Measurements from ENCODE around the gene NOTCH2.

Gene NOTCH2

GRCh38 chr1:119873135-119874015, 196.1 kb downstream of the NOTCH2 start:
- DNase-seq (ENCODE audit: low read depth) = peak; percentile 90
- H3K4me3 ChIP-seq (replicated peaks; ENCODE audit: low read depth, low read length) = no peak overlapping the region
- TF ChIP-seq CTCF (IDR thresholded peaks at IDR 0.05; ENCODE audit: low read length, missing control alignments) = no peak

- H3K4me3 ChIP-seq (replicated peaks; ENCODE audit: low read depth, low read length) = no peak overlapping the region
- no peak for DNase-seq (ENCODE audit: low read depth)
- no peak for TF ChIP-seq CTCF (IDR thresholded peaks at IDR 0.05; ENCODE audit: low read length, missing control alignments)
Measured at GRCh38 chr1:119871881-119872280, 197.6 kb downstream of the NOTCH2 start.

GRCh38 chr1:119870917-119871596, 198.4 kb downstream of the NOTCH2 start:
- peak; percentile 85 for DNase-seq (ENCODE audit: low read depth)
- peak; percentile 99 for TF ChIP-seq CTCF (IDR thresholded peaks at IDR 0.05; ENCODE audit: low read length, missing control alignments)
- H3K4me3 ChIP-seq (replicated peaks; ENCODE audit: low read depth, low read length) = no peak overlapping the region

- TF ChIP-seq CTCF (IDR thresholded peaks at IDR 0.05; ENCODE audit: low read length, missing control alignments) = no peak
- no peak for DNase-seq (ENCODE audit: low read depth)
Measured at GRCh38 chr1:119869995-119870394, 199.5 kb downstream of the NOTCH2 start.

GRCh38 chr1:119868176-119868575, 201.3 kb downstream of the NOTCH2 start:
- DNase-seq (ENCODE audit: low read depth) = no peak

More at GRCh38 chr1:119869995-119870394, 199.5 kb downstream of the NOTCH2 start:
- no peak overlapping the region for H3K4me3 ChIP-seq (replicated peaks; ENCODE audit: low read depth, low read length)

GRCh38 chr1:119866451-119866850, 203.0 kb downstream of the NOTCH2 start:
- no peak for DNase-seq (ENCODE audit: low read depth)
- no peak overlapping the region for H3K4me3 ChIP-seq (replicated peaks; ENCODE audit: low read depth, low read length)
- no peak for TF ChIP-seq CTCF (IDR thresholded peaks at IDR 0.05; ENCODE audit: low read length, missing control alignments)

More at GRCh38 chr1:119868176-119868575, 201.3 kb downstream of the NOTCH2 start:
- H3K4me3 ChIP-seq (replicated peaks; ENCODE audit: low read depth, low read length) = no peak overlapping the region
- no peak for TF ChIP-seq CTCF (IDR thresholded peaks at IDR 0.05; ENCODE audit: low read length, missing control alignments)
